Motor neuron (in vitro differentiated cells): ENCODE results near the gene ATG13. TPM values are rescaled to one million over a fixed set of nuclear protein-coding genes. Genes with fewer than 3 reads are reported as not detected.

ENCODE experiments used
- ATAC-seq, 8 experiments: fragments of 200-7000 bp; cut with Tn5 transposase; replicated peaks in 6 of 8; 2 replicates each; pipeline ENCODE4 v1.8.0; 2021; ENCODE audit warnings: mild to moderate bottlenecking in 8 of 8, moderate library complexity in 8 of 8
- H3K27ac ChIP-seq, 2 donors: fragments of 250-450 bp; sonication (Bioruptor Pico); 2 replicates each; pipeline ENCODE4 v1.9.0; 2021; ENCODE audit warnings: antibody characterized with exemption in 2 of 2, mild to moderate bottlenecking in 2 of 2, moderate library complexity in 1 of 2
- H3K4me1 ChIP-seq, 2 donors: fragments of 250-450 bp; sonication (Bioruptor Pico); replicated peaks in 1 of 2; 2 replicates each; pipeline ENCODE4 v1.6.1; 2021; ENCODE audit warnings: antibody characterized with exemption in 2 of 2, mild to moderate bottlenecking in 2 of 2, moderate library complexity in 1 of 2
- H3K4me3 ChIP-seq, 5 donors: fragments of 250-450 bp; sonication (Bioruptor Pico); 2 replicates each; pipeline ENCODE4 v1.9.0; 2021; ENCODE audit warnings: antibody characterized with exemption in 5 of 5, mild to moderate bottlenecking in 5 of 5, moderate library complexity in 4 of 5
- WGBS, 10 experiments: fragments of 450-650 bp; shearing (Covaris generic); methylation state at CpG; one replicate each; pipeline ENCODE4 v1.0.0; 2022; 5-methylcytosine and 5-hydroxymethylcytosine counted together
- in situ Hi-C, 9 experiments: fragments of 400-800 bp; cut with MboI; loops; one replicate each; pipeline ENCODE4 v1.15.0; 2021; ENCODE audit warnings: low sequenced_read_pairs in 9 of 9, low pct_unique_long_range_greater_than_20kb in 2 of 9; ENCODE audit not compliant: unreplicated experiment in 9 of 9
- total RNA-seq, 8 experiments: library from RNA; unstranded; fragments of 300-600 nt; gene quantifications; 2 replicates each; pipeline versions ENCODE4 v1.2.3 to v1.2.4, GENCODE V29; 2022

The ATG13 gene
- total RNA-seq, 8 experiments from 2014 or later: 39.9 to 105 (median 65.6) TPM

GRCh38 chr11:46616551-46617133 is 711 bp upstream of the ATG13 start:
- peaks cover 27 to 45% of the 10 kb centered on the region in 2 donors for H3K4me1 ChIP-seq
- in situ Hi-C loops: no loop called here
- WGBS, 10 experiments: 0 to 39% (median 1%) methylated on average over 1 to 11 of the region's 15 CpGs
- peak in 7 of 8 experiments; percentile 6 to 57 (median 44) for ATAC-seq
- peak overlapping the region; percentile 99 for H3K27ac ChIP-seq
- peak overlapping the region; percentile 83 to 98 (median 93) for H3K4me3 ChIP-seq

- H3K4me3 ChIP-seq: peak overlapping the region; percentile 83 to 98 (median 93)
- H3K4me1 ChIP-seq: peaks cover 19 to 34% of the 10 kb centered on the region in 2 donors
- WGBS, 10 experiments: 0 to 16% (median 0%) methylated on average over 1 to 7 of the region's 9 CpGs; no CpG with 5 or more reads in 5 of the 10 experiments
- H3K27ac ChIP-seq: peak overlapping the region; percentile 99
- in situ Hi-C loops: no loop called here
- ATAC-seq: no peak
Observed at GRCh38 chr11:46617972-46618314, 590 bp downstream of the ATG13 start.

GRCh38 chr11:46618837-46619236 is 1.5 kb downstream of the ATG13 start:
- 3 to 100% (median 64%) methylated on average over 2 to 6 of the region's 6 CpGs; no CpG with 5 or more reads in 1 of the 10 experiments for WGBS, 10 experiments
- Histone ChIP-seq H3K27ac (no peak overlapping the region), H3K4me1 (peaks cover 19 to 30% of the 10 kb centered on the region in 2 donors), H3K4me3 (peak overlapping the region in 2 of 5 donors; percentile 89 to 98)
- in situ Hi-C loops: no loop called here
- ATAC-seq: peak in 3 of 8 experiments; percentile 60 to 63 (median 63)

GRCh38 chr11:46625406-46625805 is 8.1 kb downstream of the ATG13 start:
- WGBS, 10 experiments: 82 to 100% (median 100%) methylated on average over 1 to 3 of the region's 3 CpGs; no CpG with 5 or more reads in 5 of the 10 experiments
- Histone ChIP-seq H3K4me1 (no peaks in the 10 kb centered on the region), H3K4me3 (no peak overlapping the region), H3K27ac (no peak overlapping the region)
- in situ Hi-C loops: no loop called here
- no peak for ATAC-seq

- 97 to 100% (median 100%) methylated on average over 1 to 6 of the region's 6 CpGs; no CpG with 5 or more reads in 1 of the 10 experiments for WGBS, 10 experiments
- ATAC-seq: peak in 1 of 8 experiments; percentile 21
- in situ Hi-C loops: no loop called here
Observed at GRCh38 chr11:46628961-46629360, 11.6 kb downstream of the ATG13 start.

GRCh38 chr11:46630237-46630636 is 12.9 kb downstream of the ATG13 start:
- in situ Hi-C loops: no loop called here

More at GRCh38 chr11:46628961-46629360, 11.6 kb downstream of the ATG13 start:
- no peak overlapping the region for H3K27ac ChIP-seq
- H3K4me1 ChIP-seq: no peaks in the 10 kb centered on the region
- no peak overlapping the region for H3K4me3 ChIP-seq

GRCh38 chr11:46631676-46632075 is 14.3 kb downstream of the ATG13 start:
- Histone ChIP-seq H3K4me1 (no peaks in the 10 kb centered on the region), H3K27ac (no peak overlapping the region), H3K4me3 (no peak overlapping the region)
- in situ Hi-C loops: no loop called here
- no peak for ATAC-seq
- 80 to 100% (median 100%) methylated on average over 1 to 2 of the region's 2 CpGs; no CpG with 5 or more reads in 4 of the 10 experiments for WGBS, 10 experiments

More at GRCh38 chr11:46630237-46630636, 12.9 kb downstream of the ATG13 start:
- no peak for ATAC-seq
- H3K27ac ChIP-seq: no peak overlapping the region
- 60 to 100% (median 100%) methylated on average over 1 of the region's 1 CpG; no CpG with 5 or more reads in 4 of the 10 experiments for WGBS, 10 experiments
- H3K4me1 ChIP-seq: no peaks in the 10 kb centered on the region
- H3K4me3 ChIP-seq: no peak overlapping the region

- Histone ChIP-seq H3K4me3 (no peak overlapping the region), H3K4me1 (no peaks in the 10 kb centered on the region), H3K27ac (no peak overlapping the region)
- 83 to 100% methylated on average over 1 of the region's 1 CpG; no CpG with 5 or more reads in 8 of the 10 experiments for WGBS, 10 experiments
- no peak for ATAC-seq
- in situ Hi-C loops: no loop called here
Observed at GRCh38 chr11:46632502-46632901, 15.1 kb downstream of the ATG13 start.

- ATAC-seq: no peak
- Histone ChIP-seq H3K27ac (no peak overlapping the region), H3K4me3 (no peak overlapping the region), H3K4me1 (no peaks in the 10 kb centered on the region)
- 75 to 100% (median 95%) methylated on average over 2 to 20 of the region's 22 CpGs for WGBS, 10 experiments
- in situ Hi-C loops: no loop called here
Observed at GRCh38 chr11:46633291-46634217, 16.2 kb downstream of the ATG13 start.

- in situ Hi-C loops: no loop called here
- no peak overlapping the region for H3K27ac ChIP-seq
Observed at GRCh38 chr11:46635557-46636139, 18.3 kb downstream of the ATG13 start.

GRCh38 chr11:46637546-46637945 is 20.2 kb downstream of the ATG13 start:
- in situ Hi-C loops: no loop called here
- H3K4me3 ChIP-seq: no peak overlapping the region

More at GRCh38 chr11:46635557-46636139, 18.3 kb downstream of the ATG13 start:
- no peak for ATAC-seq
- WGBS, 10 experiments: 76 to 100% (median 95%) methylated on average over 2 to 5 of the region's 5 CpGs; no CpG with 5 or more reads in 1 of the 10 experiments
- no peaks in the 10 kb centered on the region for H3K4me1 ChIP-seq
- no peak overlapping the region for H3K4me3 ChIP-seq

GRCh38 chr11:46639197-46639839 is 22.0 kb downstream of the ATG13 start:
- no peaks in the 10 kb centered on the region for H3K4me1 ChIP-seq
- no peak overlapping the region for H3K27ac ChIP-seq
- 96 to 100% (median 99%) methylated on average over 2 to 7 of the region's 7 CpGs; no CpG with 5 or more reads in 2 of the 10 experiments for WGBS, 10 experiments
- in situ Hi-C loops: no loop called here
- ATAC-seq: no peak
- H3K4me3 ChIP-seq: no peak overlapping the region

More at GRCh38 chr11:46637546-46637945, 20.2 kb downstream of the ATG13 start:
- Histone ChIP-seq H3K27ac (no peak overlapping the region), H3K4me1 (no peaks in the 10 kb centered on the region)
- 88 to 100% (median 98%) methylated on average over 1 to 5 of the region's 5 CpGs; no CpG with 5 or more reads in 1 of the 10 experiments for WGBS, 10 experiments
- ATAC-seq: no peak
